OCI-LY1 (cell line): Measurements from ENCODE around the gene SMURF2.

Experiments
- H2AFZ ChIP-seq: fragments of 200-600 bp; sonication (generic), shearing (Covaris generic); 2 replicates; pipeline ENCODE4 v1.6.0; 2014; ENCODE audit warnings: antibody characterized with exemption, mild to moderate bottlenecking, low read length
- H3F3A ChIP-seq: fragments of 200-600 bp; sonication (generic), shearing (Covaris generic); 2 replicates; pipeline ENCODE4 v1.6.0; 2014; ENCODE audit warnings: mild to moderate bottlenecking, antibody characterized with exemption, low read length, moderate library complexity; ENCODE audit not compliant: insufficient read depth
- H3K27ac ChIP-seq: fragments of 200-600 bp; sonication (generic); 2 replicates; pipeline ENCODE4 v1.5.1; 2014; ENCODE audit warnings: low read length, mixed run types, mild to moderate bottlenecking, low read depth; ENCODE audit not compliant: poor library complexity, severe bottlenecking
- H3K27me3 ChIP-seq: fragments of 200-600 bp; sonication (generic); 2 replicates; pipeline ENCODE4 v1.6.0; 2014; ENCODE audit warnings: antibody characterized with exemption, mild to moderate bottlenecking, low read length, moderate library complexity; ENCODE audit not compliant: insufficient read depth
- H3K36me3 ChIP-seq: fragments of 200-600 bp; sonication (generic); 2 replicates; pipeline ENCODE4 v1.6.1; 2014; ENCODE audit warnings: mild to moderate bottlenecking, antibody characterized with exemption, low read length, moderate library complexity, mixed read lengths; ENCODE audit not compliant: insufficient read depth
- H3K4me1 ChIP-seq: fragments of 200-600 bp; sonication (generic); 2 replicates; pipeline ENCODE4 v1.5.1; 2014; ENCODE audit warnings: mild to moderate bottlenecking, low read length, moderate library complexity; ENCODE audit not compliant: insufficient read depth, severe bottlenecking
- H3K4me2 ChIP-seq: fragments of 200-600 bp; sonication (generic), shearing (Covaris generic); 2 replicates; pipeline ENCODE4 v1.6.1; 2014; ENCODE audit warnings: low read length
- H3K4me3 ChIP-seq: fragments of 200-600 bp; sonication (generic); 2 replicates; pipeline ENCODE4 v1.5.1; 2014; ENCODE audit warnings: low read length, low read depth, mild to moderate bottlenecking, mixed read lengths; ENCODE audit not compliant: poor library complexity, severe bottlenecking
- H3K79me2 ChIP-seq: fragments of 200-600 bp; shearing (Covaris generic); 2 replicates; pipeline ENCODE4 v1.6.1; 2016; ENCODE audit warnings: mixed run types, low read length, mixed read lengths; ENCODE audit not compliant: insufficient read depth
- H3K9ac ChIP-seq: fragments of 200-600 bp; sonication (generic), shearing (Covaris generic); 2 replicates; pipeline ENCODE4 v1.6.1; 2014; ENCODE audit warnings: mild to moderate bottlenecking, low read length, mixed read lengths
- H3K9me2 ChIP-seq: fragments of 200-600 bp; sonication (generic), shearing (Covaris generic); 2 replicates; pipeline ENCODE4 v1.6.1; 2014; ENCODE audit warnings: low read depth, mild to moderate bottlenecking, low read length, mixed read lengths
- H3K9me3 ChIP-seq: fragments of 200-600 bp; shearing (Covaris generic); 2 replicates; pipeline ENCODE4 v1.6.1; 2014; ENCODE audit warnings: low read length, mixed read lengths
- H4K20me1 ChIP-seq: fragments of 200-600 bp; sonication (generic), shearing (Covaris generic); 2 replicates; pipeline ENCODE4 v1.6.0; 2016; ENCODE audit warnings: mild to moderate bottlenecking, low read length; ENCODE audit not compliant: insufficient read depth
- CTCF ChIP-seq: fragments of 200-600 bp; sonication (generic), shearing (Covaris generic); IDR thresholded peaks from 2 replicates; pipeline ENCODE4 v1.5.1; 2017; ENCODE audit warnings: mild to moderate bottlenecking, antibody characterized with exemption, low read length, moderate library complexity, mixed read lengths
- EZH2 ChIP-seq: fragments of 200-600 bp; sonication (generic), shearing (Covaris generic); IDR thresholded peaks from 2 replicates; pipeline ENCODE4 v1.8.0; 2017; ENCODE audit warnings: borderline replicate concordance, mixed run types, mild to moderate bottlenecking, antibody characterized with exemption, low read length, moderate library complexity, mixed read lengths

Gene SMURF2

GRCh38 chr17:64648234-64648633 is 13.9 kb downstream of the SMURF2 start:
- H3K4me2 ChIP-seq, result no peak overlapping the region

GRCh38 chr17:64647817-64648216 is 14.3 kb downstream of the SMURF2 start:
- Histone ChIP-seq H3K9me2 (no peaks in the 10 kb centered on the region), H3K4me1 (no peaks in the 10 kb centered on the region), H2AFZ (no peak overlapping the region), H4K20me1 (no peaks in the 10 kb centered on the region), H3K9me3 (no peaks in the 10 kb centered on the region), H3K79me2 (peaks cover under 1% of the 10 kb centered on the region; the same call in 1 of the 2 replicates), H3K4me3 (no peak overlapping the region), H3K4me2 (no peak overlapping the region), H3F3A (no peaks in the 10 kb centered on the region), H3K27me3 (no peaks in the 10 kb centered on the region), H3K27ac (no peak overlapping the region), H3K36me3 (no peaks in the 10 kb centered on the region), H3K9ac (no peak overlapping the region)
- TF ChIP-seq EZH2 (no peak), CTCF (no peak)

More at GRCh38 chr17:64648234-64648633, 13.9 kb downstream of the SMURF2 start:
- no peaks in the 10 kb centered on the region for H3K4me1 ChIP-seq
- TF ChIP-seq CTCF (no peak), EZH2 (no peak)
- H3K36me3 ChIP-seq, result no peaks in the 10 kb centered on the region
- H3F3A ChIP-seq, result no peaks in the 10 kb centered on the region
- no peak overlapping the region for H2AFZ ChIP-seq
- H3K27ac ChIP-seq, result no peak overlapping the region
- no peak overlapping the region for H3K9ac ChIP-seq
- no peaks in the 10 kb centered on the region for H3K27me3 ChIP-seq
- H4K20me1 ChIP-seq, result no peaks in the 10 kb centered on the region
- peaks cover 5% of the 10 kb centered on the region; the same call in 1 of the 2 replicates for H3K79me2 ChIP-seq
- H3K9me3 ChIP-seq, result no peaks in the 10 kb centered on the region
- H3K4me3 ChIP-seq, result no peak overlapping the region
- no peaks in the 10 kb centered on the region for H3K9me2 ChIP-seq

- H3F3A ChIP-seq, result no peaks in the 10 kb centered on the region
- peaks cover 10% of the 10 kb centered on the region; the same call in 1 of the 2 replicates for H3K79me2 ChIP-seq
- TF ChIP-seq EZH2 (no peak), CTCF (no peak)
- H3K9me3 ChIP-seq, result no peaks in the 10 kb centered on the region; the same call in 1 of the 2 replicates
- H2AFZ ChIP-seq, result no peak overlapping the region
- H3K9me2 ChIP-seq, result no peaks in the 10 kb centered on the region
- peaks cover 9% of the 10 kb centered on the region for H3K4me1 ChIP-seq
- no peak overlapping the region for H3K4me3 ChIP-seq
- no peak overlapping the region for H3K9ac ChIP-seq
- H3K36me3 ChIP-seq, result peaks cover 6% of the 10 kb centered on the region; the same call in 1 of the 2 replicates
- H3K27me3 ChIP-seq, result no peaks in the 10 kb centered on the region
- H3K27ac ChIP-seq, result no peak overlapping the region
- no peak overlapping the region for H3K4me2 ChIP-seq
- H4K20me1 ChIP-seq, result no peaks in the 10 kb centered on the region
These were observed 22.6 kb downstream of the SMURF2 start for GRCh38 chr17:64639516-64639915.
